HG03175 (cell line): Measurements from ENCODE around the gene CARD10.

Experiments used
- ATAC-seq: cut with Tn5 transposase; IDR thresholded peaks from one replicate; pipeline ENCODE4 v1.9.1; 2021; ENCODE audit warnings: mild to moderate bottlenecking, moderate library complexity; ENCODE audit not compliant: unreplicated experiment

Gene CARD10

DNA sequence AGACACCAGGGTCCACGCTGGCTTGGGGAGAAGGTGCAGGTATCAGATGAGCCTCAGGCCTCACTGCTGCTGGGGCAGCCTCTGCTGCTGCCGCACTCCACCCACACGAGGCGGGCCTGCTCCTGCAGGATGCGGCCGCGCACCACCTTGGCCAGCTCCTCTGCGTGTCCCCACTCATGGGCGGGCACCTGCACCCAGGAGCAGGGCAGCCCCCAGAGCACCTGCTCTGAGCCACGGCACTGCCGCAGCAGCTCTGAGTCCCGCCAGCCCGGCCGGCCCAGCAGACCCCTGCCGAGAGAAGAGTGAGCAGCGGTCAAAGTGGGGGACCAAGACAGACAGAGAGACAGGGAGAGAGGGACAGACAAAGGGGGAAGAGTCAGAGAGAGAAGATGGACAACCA is 28.1 kb downstream of the CARD10 start:
- ATAC-seq: no peak

DNA sequence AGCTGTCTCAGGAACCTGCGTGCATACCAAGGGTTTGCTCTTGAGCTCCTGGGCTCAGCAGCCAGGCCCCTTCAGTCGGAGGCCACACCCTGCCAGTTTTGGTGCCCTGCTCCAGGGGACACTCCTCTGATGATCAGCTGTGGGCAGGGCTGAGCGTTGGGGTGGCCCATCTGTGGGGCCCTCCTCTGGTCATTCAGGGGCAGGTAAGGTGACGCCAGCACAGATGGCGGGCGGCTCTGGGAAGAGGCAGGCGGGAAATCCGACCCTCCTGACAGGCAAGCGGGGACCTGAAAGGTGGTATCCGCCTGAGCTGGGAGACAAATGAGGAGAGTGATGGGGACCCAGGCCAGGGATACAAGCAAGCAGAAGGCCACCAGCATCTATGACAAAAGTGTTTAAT is 29.2 kb downstream of the CARD10 start:
- ATAC-seq: no peak

DNA sequence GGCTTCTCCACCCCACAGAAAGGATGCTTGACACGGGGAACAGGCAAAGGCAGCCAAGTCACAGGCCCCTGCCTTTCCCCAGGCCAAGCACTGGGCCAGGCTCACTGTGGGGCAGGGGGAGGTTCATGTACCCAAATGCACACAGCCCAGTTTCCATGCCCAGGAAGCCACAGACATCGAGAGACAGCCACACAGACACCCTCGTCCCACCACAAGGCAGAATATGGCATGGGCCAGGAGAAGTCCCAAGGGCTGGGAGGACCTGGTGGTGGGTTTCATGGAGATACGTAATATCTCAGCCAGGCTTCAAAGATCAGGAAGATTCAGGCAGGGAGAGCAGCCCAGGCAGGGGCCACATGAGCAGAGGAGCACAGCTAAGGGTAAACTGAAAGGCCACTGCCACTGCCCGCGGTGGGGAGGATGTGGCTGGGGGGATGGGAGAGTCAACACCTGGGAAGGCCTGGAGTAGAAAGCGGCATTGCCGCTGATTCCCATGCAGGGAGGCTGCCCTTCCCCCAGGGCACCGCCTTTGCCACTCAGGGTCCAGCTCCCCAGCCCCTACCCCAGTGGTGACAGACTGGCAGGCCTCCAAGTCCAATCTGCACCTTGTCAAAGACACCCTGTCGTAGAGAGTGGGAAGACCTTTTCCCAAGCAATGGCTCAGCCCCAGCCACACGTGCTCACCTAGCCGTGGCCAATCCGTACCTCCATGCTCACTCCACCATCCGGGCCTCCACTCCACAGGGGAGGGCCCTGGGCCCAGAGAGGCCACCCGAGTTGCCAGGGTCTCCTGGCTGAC is 30.7 kb downstream of the CARD10 start:
- no peak for ATAC-seq

DNA sequence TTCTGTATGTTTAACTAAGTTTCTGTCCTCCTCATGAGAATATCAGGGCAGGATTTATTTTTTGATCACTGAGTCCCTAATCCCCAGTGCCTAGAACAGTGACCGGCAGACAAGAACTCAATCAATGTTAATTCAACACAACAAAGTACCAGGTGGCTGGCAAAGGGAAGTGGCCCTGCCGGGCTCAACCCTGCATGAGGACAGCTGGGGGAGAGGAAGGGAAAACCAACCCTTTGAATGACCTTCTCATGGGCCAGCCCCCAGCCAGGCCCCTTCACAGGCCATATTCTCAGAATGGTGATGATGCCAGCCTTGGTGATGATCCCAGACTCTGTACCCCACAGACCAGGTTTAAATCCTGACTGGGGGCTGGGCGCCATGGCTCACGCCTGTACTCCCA is 31.6 kb downstream of the CARD10 start:
- no peak for ATAC-seq

DNA sequence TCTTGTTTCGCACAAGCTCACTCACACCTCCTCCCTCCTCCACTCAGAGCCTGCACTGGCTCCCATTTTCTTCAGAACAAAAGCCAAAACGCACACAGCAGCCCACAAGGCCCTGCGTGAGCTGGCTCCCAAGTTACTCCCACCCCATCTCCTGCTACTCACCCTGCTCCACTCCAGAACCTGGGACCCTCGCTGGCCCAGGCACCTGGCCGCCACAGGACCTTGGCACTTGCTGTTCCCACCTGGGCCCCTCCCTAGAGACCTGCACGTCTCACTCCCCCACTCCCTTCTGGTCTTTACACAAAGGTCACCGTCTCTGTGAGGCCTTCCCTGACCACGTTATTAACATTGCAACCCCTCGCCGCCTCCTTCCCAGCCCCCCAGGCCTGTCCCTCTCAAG is 32.1 kb downstream of the CARD10 start:
- no peak for ATAC-seq

DNA sequence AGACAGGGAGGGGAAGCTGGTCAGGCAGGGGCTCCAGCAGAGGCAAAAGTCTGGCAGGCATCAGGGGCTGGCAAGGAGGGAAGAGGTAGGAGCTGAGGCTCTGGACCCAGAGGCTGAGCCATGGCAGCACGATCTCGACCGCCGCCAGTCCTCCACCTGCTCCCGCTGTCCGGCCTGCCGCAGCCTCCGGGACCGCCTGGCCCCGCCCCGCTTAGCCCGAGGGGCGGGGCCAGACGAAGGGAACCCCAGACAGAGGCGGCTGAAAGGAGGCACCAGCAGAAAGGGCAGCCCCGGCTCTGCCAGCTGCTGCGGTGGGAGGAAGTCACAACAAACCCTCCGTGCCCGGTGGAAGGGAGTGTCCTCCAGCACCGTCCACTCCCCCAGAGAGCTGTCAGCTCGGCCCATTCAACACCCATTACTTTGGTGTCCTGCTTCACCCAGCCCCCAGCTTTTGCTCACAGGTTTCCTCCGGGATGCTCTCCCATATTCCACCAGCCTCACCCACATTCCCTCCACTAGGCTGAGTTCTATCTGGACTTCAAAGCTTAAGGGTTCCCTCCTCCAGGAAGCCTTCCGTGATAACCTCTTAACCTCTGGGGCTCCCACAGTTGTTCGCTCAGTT is 32.9 kb downstream of the CARD10 start, which contains the start of gene MFNG:
MFNG (minus strand) TSS at position 161 of the 622 bp plus-strand sequence. CDS start 207 bp downstream, outside the sequence.
- ATAC-seq: peak; percentile 65

DNA sequence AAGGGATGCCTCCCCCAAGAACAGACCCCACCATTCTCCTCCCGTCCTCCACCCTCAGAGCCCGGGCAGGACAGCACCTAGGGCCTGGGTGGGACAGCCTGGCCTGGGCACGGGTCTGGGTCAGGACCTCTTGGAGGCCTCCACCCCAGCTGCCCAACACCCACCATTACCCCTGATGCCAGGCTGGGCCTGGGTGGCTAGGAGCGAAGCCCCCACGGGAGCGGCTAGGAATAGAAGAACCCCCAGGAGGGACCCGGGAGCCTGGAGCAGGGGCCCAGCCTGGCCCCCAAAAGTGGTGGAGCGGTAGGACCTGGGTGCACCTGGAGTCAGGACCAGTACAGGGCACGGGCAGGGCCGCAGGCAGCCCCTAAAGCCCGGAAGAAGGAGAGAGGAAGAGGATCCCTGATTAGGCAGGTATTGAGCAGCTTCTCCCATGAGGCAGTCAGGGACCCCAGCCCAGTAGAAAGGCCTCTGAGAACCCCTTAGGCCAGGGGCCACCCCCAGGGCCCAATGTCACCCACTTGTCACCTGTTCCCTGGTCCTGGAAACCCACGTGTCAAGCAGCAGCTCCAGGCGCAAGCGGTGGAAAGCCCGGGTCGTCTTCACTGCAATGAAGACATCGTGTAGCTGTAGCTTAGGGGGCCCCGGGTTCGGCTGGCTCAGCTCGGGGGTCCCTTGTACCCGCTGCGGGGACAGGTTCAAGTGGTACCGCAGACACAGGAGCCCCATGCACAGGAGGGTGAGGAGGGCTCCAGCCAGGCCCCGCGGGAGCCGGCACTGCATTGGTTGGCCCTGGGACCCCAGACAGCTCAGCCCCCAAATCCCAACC is 33.6 kb downstream of the CARD10 start:
- ATAC-seq: peak; percentile 22

DNA sequence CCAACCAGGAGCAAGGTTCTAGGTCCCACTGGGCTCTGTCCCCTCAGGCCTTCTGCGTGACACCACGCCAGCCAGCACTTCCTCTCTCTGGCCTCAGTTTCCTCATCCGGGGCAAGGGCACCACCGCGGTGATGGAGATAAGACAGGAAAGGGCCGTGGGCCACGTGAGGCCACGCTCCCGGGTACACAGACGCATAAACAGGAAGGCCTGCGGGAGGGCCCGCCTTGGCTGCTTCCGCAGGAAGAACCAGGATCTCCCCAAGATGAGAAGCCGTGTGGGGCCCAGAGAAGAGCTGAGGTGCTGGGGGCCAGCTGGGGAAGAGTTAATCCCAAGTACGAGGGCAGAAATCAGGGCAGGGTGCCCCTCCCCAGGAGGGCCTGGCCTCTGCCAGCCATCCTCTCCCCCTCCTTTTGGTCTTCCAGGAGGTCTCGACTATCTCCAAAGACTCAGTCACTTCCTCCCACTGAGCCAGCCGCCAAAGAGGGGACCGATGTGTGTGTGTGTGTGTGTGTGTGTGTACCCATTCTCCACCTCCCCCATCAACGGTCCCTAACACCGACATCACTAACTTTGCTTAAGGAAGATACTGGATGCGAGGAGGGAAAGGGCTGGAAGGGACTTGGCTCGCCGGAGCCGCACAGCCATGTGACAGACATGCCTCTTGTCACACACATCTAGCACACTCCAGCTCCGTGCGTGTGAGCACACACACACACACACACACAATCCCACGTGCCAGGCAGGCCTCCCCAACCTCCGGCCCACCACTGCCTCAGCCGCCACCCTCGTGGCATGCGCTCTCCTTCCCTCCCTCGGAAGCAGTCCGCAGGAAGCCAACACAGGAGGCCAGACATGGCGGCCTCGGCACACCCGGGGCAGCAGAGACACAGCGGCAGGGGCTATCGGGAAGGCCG is 34.5 kb downstream of the CARD10 start:
- ATAC-seq: no peak

DNA sequence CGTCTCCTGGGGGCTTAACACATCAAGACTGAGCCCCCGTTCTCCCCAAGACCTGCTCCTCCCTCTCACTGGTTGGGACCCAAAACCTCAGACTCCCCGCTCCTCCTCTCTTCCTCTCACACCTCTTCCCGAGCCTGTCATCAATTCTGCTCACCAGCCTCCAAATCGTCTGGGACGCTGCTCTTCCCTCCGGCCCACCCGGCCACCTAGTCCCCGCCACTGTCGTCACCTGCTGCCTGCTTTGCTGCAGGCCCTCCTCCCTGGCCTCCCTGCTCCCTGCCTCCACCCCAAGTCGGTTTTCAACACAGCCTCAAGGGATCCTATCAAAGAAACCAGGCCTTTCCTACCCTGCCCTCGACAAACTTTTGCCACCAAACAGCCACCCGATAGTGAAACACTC is 36.2 kb downstream of the CARD10 start:
- ATAC-seq: no peak

DNA sequence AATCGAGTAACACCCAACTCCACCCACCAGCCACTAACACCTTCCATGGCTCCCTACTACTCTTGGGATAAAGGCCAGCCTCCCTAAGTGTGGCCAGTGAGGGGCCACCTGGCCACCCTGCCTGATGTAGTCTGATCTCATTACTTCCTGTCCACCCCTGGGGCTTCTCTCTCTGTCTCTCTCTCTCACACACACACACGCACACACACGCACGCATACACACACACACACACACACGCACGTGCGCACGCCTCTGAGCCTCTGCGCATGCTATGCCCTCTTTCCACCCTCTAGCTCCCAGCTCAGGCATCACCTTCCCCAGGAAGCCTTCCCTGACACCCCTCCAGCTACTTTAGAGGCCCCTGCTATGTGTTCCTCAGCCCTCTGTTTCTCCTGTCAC is 37.0 kb downstream of the CARD10 start:
- ATAC-seq: no peak

DNA sequence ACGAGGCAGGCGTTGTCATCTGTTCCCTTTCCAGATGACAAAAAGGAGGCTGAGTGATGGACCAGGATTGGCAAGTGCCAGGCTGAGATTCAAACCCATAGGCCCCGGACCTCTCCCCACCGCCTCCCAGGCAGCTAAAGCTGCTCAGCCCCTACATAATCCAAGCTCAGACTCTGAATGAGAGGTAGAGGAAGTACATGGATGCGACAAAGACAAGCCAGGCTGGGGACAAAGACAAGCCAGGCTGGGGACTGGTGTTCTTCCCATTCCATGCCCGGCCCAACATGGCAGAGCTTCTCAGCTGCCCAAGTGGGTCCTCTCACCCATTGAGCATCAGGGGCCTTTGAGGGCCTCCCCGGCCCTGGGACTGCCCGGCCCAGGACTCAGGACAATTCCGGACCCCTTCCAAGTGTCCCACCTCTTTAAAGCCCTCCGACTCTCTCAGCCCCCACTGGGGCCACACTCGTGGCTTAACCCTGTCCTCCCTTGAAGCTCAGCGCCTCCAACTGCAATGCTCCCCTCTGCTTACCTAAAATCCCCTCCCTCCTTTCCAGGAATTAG is 37.8 kb downstream of the CARD10 start:
- ATAC-seq: no peak

DNA sequence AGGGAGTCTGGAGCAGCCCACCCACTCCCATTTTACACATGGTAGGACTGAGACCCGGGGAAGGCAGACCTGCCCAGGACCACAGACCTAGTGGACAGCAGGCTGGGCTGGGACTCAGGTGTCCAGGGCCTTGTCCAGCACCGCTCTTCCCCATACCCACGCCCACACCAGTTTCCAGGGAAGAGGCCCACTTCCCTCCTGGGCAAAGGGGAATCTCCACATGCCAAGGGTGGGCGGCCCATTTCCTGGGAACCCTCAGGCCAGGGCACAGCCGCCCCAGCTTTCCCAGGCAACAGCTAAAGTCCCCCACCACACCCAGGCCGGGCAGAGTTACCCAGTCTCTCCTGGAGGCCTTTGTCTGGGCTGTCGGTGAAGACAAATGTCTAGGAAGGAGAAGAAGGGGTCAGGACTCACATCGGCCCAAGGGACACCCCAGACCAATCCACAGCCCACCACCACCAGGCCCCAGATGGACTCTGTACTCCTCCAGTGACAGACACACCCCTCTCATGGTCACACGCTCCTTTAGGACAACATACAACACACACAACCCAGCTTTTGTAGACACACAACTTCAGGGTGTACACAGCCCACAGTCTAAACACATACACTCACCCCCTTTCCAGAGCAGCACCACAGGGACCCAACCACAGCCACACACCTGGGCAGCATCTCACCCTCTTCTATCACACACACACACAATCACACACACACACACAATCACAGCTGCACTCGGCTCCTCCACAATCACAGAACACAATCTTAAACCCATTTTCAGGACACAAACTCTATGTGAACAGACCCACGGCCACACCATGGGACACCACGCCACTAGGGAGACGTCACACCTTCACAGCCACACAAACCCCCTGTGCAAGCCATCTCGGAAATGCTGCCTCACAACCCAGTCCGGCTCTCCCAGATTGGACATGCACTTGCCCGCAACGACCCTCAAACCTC is 38.5 kb downstream of the CARD10 start:
- ATAC-seq: no peak

DNA sequence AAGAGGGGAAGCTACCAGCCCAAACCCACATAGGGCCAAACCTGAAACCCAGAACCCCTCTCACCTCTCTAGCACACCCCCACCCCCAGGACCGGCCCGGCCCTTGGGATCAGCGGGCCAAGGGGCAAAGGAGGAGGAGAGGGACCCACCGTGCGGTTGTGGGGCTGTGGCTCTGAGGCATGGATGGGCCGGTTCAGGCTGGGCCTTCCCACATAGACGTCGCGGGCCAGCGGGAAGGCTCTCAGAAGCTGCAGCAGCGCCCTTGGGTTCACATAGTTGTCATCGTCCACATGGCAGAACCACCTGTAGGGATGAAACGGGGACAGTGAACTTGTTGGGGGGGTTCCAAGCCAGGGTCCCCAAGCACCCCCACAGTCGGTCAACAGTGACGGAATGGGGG is 40.0 kb downstream of the CARD10 start:
- ATAC-seq: no peak

DNA sequence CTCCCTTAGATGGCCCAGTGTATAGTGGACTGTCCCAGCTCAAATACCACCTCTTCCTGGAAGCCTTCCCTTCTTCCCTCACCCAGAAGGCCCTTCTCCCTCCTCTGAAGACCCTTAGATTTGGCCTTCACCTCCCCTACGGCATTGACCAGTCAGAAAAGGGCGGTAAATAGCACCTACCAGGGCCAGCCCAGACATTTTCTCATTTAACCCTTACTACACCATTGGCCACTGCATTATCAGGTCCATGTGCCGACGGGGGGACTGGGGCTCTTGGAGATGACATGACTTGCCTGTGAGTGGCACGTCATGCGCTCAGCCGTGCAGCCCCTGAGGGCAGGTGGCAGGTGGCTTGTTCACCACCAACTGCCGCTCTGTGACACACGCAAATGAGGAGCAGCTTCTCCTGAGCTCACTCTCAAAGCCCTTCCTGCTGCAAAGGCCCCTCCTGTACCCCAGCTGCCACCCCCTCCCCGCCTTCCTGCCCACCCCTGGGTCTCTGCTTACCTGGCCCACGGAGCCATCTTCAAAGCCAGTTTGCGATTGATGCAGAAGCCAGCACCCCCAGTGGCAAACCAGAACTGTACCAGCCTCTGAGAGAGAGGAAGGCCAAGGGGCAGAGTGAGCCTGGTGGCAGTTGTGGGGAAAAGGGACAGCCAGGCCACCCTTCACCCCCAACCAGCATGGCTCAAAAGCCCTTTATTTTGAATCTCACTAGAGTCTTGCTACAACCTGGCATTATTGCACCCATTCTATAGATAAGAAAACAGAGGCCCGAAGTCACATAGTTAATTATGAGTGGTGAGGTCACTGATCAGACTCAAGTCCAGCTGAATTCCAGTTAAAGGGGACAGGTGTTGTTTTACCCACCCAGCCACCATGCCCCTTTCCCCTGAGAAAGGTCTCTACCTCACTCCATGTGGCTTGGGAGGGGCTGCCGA is 42.6 kb downstream of the CARD10 start:
- ATAC-seq: no peak

DNA sequence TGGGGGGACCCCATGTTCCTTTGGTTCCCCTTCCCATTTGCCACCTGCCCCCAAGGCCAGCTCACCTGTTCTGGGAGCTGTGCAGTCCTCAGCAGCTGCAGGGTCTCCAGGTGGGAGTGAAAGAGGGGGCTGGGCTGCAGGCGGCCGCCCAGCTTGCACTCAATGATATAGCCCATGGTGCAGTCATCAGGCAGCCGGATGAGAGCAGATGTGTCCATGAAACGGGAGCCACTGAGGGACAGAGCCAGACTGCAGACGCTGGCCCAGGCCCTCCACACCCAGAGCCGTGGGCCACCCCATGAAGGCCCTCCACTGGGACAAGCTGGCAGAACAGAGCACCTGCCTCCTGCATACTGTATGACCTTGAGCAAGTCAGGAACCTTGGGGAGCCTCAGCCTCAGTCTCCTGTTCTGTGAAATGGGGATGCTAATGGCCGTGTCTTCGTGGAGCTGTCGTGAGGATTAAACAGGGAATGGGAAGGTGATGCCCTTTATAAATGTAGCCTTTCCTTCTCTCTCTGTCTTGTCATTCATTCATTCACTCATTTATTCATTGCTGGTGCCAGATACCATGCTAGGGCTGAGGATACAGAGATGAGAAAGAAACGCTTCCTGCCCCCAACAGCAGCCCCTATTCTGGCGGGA is 44.6 kb downstream of the CARD10 start:
- no peak for ATAC-seq

DNA sequence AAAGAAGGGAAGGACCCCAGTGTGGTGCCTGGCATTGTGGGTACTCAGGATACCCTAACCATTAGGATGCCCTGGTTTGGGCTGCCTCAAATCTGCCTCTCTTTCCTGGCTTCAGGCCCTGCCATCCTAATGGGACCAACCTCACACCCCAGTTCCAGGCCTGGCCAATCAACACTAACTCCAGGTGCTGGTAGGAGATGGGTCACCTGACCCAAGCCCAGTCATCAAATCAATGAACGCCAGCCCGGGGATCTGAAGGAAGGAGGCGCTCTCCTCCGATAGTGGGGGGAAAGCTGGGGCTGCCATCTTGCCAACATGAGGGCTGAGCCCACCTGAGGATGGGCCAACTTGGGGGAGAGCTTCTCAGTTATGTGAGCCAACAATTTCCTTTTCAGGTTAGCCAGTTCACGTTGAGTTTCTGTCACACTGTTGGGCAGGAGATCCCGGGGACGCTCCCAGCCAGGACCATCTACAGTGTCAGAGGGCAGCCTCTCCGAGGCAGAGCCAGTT is 45.7 kb downstream of the CARD10 start:
- no peak for ATAC-seq

DNA sequence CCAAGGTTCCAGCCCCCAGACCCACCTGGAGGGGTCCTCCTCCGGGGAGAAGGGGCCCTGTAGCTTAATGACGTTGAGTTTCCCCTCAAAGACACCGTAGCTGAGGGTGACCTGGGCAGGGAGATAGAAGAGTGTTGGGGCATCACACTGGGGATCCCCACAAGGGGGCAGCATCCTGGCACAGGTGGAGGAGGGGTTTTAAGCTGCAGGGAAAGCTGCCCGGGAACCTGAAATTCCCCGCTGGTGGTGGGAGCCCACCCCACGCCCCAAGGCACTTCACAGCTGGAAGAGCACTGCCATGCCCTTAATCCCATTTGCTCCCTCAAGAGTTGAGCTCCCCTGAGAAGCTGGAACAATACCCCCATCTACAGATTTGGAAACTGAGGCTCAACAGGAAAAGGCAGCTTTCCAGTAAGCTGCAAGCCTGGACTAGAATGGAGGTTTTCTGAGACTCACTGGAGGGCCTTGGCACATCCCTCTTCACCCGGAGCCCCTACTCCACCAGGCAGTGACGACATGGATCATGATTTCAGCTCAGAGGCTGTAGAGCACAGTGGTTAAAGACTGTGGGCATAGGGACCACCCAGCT is 46.7 kb downstream of the CARD10 start:
- no peak for ATAC-seq
